ENCODE data around the gene CCIN.

DNA sequence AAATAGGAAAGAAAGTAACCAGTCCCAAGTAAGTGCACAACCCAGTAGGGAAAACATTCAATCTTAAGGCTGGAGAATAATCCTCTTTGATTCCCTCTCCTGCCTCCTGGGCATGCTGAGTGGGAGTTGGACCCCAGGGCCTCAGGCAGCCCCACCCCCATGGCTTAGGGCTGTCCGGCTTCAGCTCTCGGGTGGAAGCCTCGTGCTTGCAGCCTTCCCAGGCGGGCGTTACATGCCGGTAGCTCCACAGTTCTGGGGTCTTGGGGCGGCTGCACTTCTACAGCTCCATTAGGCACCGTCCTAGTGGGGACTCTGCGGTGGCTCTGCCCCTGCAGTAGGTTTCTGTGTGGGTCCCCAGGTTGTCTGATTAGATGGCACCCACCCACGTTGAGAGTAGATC, 22.5 kb upstream of the CCIN start:
- TF ChIP-seq, protein P1, sequence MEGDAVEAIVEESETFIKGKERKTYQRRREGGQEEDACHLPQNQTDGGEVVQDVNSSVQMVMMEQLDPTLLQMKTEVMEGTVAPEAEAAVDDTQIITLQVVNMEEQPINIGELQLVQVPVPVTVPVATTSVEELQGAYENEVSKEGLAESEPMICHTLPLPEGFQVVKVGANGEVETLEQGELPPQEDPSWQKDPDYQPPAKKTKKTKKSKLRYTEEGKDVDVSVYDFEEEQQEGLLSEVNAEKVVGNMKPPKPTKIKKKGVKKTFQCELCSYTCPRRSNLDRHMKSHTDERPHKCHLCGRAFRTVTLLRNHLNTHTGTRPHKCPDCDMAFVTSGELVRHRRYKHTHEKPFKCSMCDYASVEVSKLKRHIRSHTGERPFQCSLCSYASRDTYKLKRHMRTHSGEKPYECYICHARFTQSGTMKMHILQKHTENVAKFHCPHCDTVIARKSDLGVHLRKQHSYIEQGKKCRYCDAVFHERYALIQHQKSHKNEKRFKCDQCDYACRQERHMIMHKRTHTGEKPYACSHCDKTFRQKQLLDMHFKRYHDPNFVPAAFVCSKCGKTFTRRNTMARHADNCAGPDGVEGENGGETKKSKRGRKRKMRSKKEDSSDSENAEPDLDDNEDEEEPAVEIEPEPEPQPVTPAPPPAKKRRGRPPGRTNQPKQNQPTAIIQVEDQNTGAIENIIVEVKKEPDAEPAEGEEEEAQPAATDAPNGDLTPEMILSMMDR (conservative IDR thresholded peaks at IDR 0.05; ENCODE audit: low read depth, low read length): no peak
- no peak for TF ChIP-seq POLR2A (IDR thresholded peaks at IDR 0.05; ENCODE audit: low read depth, low read length)
- TF ChIP-seq SMC3 (IDR thresholded peaks at IDR 0.05; ENCODE audit: low read depth, low read length): no peak
- no peak for TF ChIP-seq RAD21 (IDR thresholded peaks at IDR 0.05; ENCODE audit: low read length)
- TF ChIP-seq CHD1 (IDR thresholded peaks at IDR 0.05; ENCODE audit: low read depth, low read length): no peak
- no peak for TF ChIP-seq MAFK (IDR thresholded peaks at IDR 0.05; ENCODE audit: low read depth, low read length)
- TF ChIP-seq CEBPB (IDR thresholded peaks at IDR 0.05; ENCODE audit: low read depth, low read length): no peak
- TF ChIP-seq MXI1 (IDR thresholded peaks at IDR 0.05; ENCODE audit: borderline replicate concordance, low read depth, low read length): no peak
- no peak for TF ChIP-seq RCOR1 (IDR thresholded peaks at IDR 0.05; ENCODE audit: insufficient replicate concordance, low read length)
- no peak for TF ChIP-seq BHLHE40 (IDR thresholded peaks at IDR 0.05; ENCODE audit: low read depth, low read length)
- TF ChIP-seq RFX5 (IDR thresholded peaks at IDR 0.05; ENCODE audit: low read depth, low read length): no peak
- no peak for TF ChIP-seq MAZ (IDR thresholded peaks at IDR 0.05; ENCODE audit: borderline replicate concordance, low read depth, low read length)
